Astrocyte of the hippocampus (primary cell): ENCODE results near the gene ANKS6.

Experiments used
- DNase-seq: peaks from one replicate; pipeline ENCODE4 v3.0.0; 2011; ENCODE audit warnings: low read depth, low spot score

The ANKS6 gene

DNA sequence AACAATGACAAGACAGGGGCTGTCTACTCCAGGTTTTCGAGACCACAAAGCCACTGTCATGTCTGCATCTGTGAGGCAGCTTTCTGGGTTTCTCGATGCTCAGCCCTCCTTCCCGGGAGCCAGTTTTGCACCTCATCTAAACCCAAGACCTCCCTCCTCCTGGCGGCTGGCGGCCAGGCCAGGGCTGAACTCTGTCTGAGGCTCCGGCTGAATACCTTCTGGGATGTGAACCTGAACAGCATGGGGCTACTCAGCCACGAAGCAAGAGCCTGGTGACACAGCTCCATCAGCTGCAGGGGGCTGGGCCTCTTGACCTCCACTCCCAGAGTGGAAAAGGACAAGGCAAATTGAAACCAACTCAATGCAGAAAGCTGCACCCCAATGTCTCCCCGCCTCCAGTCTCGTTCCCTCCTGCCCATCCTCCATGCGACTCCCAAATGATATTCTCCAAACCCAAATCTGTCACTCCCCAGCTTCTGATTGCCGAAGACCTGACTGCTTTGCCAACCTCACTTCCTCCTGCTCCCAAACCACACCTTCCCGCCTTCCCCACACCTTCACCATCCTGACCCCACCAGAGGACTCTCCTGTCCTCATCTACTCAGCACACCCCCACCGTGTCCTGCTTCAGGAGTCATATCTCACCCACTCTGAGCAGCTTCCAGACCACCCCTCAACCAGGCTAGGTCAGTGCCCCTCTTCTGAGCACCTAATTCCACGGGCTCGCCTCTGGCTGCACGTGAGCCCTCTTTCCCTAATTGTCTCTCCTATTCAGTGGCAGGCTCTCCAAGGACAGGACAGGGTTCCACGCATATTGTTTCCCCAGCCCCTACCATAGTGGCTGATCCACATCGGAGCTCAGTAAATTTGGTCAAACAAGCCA, 4.5 kb downstream of the ANKS6 start:
- peak; percentile 57 for DNase-seq

DNA sequence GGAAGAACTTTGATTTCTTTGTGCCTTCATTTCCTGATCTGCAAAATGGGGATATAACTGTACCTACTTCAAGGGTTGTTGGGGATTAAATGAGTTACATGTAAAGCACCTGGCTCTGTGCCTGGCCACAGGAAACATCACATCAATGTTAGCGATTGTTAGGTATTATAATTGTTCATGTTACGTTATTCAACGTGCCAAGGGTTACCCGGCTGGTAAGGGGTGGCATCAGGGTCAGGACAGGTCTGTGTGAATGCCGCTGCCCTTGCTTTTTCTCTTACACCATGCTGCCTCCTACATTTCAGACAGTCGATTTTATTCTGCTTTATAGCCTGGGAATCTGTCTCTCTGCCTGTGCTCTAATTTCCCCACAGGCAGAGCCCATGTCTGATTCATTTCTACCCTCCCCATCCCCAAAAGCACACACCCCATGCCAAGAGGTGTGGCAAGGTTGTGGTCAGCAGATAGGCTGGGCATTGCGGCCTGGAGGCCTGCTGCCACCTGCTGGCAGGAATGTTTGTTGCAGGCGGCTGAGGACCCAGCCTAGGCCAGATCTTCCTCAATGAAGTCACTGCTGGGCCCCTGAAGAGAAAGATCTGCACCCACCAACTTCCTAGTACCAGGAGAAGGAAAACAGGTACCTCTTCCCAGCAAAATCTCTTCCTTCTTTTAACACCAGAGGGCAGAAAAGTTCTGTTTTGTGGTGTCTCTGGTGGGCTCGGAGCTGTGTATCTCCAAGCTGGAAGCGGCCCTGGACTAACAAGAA, 5.3 kb downstream of the ANKS6 start:
- peak; percentile 97 for DNase-seq

DNA sequence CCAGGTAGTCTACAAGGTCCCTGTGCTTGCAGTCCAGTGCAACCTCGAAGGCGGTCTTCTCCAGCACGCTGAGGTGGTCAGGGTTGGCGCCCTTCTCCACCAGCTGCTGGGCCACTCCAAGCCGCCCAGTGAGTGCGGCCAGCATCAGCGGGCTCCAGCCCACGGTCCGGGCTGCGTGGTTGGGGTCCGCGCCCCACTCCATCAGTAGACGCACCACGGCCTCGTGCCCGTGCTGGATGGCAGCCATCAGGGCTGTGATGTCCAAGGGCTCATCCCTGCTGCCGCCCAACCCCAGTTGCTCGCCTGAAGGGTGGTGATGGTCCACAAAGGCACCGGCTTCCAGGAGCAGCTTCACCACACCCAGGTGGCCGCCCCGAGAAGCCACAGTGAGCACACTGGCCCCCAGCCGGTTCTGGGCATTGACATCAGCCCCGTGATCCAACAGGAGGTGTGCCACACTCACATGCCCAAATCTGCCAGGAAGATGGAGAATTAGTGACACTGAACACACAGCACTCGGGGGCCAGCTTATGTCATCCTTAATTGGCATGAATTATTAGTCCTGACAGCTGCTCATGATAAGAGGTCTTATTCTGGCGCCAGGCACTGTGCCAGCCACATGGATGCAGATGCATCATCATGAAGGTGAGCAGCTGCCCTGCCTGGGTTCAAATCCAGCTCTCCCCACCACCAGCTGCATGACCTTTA, 6.1 kb downstream of the ANKS6 start:
- no peak for DNase-seq

DNA sequence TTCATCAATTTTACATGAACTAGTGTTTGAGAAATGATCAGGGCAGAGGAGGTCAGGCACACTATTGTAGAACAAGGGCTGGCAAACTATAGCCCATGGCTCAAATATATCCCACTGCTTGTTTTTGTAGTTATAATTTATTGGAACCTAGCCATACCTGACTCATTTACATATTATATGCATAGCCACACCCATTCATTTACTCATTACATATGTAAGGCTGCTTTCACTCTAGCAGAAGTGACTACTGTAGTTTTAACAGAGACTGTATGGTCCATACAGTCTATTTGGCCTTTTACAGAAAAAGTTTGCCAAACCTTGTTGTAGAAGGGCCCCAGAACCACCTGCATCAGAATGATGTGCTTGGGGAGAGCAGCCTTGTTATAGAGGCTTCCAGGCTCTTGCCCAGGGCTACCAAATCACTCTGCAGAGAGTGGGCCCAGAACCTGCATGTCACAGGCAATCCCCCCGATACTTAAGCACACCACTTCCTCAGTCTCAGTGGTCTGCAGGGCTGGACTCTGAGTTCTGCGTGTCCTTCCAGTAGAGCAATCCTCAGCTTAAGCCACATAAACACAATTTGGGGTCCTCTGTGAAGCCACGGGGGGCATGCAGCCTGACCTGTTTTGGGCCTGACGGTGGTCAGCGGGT, 6.7 kb downstream of the ANKS6 start:
- DNase-seq = no peak

DNA sequence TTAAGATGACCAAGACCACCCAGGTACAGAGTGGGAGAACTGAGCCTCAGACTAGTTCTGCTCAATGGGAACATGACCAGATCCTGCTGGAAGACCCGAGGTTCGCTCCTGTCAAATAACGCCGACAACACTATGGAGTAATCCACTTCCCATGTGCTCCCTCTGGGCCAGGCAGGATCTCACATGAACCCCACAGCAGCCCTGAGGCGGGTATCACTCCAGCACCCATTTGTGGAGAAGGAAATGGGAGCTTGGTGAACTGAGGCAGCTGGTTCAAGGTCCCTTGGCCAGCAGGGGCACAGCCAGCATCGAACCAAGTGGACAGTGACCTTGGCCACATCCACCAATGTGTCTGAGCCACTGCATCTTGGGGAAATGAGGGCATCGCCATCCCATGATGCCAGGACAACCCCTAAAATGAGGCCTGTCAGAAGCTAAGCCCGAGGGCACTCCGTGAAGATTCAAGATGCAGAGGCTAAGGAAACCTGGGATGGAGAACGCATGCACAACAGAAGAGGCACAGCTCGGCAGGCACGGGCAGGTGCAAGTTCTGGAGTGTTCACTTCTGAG, 8.5 kb downstream of the ANKS6 start:
- DNase-seq = no peak

DNA sequence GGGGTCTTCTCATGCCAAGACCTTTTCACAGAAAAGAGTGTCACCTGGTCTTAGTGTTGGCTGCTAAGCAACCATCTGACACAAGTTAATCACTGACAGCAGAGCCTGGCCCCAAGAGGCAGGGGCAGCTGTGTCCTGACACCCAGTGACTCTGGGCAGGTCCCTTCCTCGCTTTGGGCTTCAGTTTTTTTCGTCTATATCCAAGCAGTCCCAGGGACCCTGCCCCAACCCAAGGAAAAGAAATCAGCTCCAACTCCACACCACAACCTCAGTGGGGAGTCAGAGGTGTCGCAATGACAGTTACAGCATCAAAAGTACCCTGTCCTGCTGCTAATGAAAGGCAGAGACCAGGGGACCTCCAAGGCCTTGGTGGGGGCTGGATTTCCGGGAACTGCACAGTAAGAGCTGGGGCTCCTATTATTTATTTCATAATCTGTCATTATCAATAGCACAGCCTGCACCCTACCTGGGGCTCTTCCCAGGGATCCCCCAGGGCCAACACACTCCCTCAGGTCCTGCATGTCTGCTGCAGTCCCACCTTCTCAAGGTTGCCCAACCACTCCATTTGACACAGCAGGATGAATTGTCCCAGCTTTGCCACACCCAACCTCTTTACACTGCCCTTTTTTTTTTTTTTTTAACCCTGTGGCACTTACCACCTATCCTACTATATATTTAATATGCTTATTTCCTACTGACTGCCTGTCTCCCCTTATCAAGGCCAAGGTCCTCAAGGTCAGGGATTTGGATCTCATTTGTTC, 9.4 kb downstream of the ANKS6 start:
- no peak for DNase-seq

DNA sequence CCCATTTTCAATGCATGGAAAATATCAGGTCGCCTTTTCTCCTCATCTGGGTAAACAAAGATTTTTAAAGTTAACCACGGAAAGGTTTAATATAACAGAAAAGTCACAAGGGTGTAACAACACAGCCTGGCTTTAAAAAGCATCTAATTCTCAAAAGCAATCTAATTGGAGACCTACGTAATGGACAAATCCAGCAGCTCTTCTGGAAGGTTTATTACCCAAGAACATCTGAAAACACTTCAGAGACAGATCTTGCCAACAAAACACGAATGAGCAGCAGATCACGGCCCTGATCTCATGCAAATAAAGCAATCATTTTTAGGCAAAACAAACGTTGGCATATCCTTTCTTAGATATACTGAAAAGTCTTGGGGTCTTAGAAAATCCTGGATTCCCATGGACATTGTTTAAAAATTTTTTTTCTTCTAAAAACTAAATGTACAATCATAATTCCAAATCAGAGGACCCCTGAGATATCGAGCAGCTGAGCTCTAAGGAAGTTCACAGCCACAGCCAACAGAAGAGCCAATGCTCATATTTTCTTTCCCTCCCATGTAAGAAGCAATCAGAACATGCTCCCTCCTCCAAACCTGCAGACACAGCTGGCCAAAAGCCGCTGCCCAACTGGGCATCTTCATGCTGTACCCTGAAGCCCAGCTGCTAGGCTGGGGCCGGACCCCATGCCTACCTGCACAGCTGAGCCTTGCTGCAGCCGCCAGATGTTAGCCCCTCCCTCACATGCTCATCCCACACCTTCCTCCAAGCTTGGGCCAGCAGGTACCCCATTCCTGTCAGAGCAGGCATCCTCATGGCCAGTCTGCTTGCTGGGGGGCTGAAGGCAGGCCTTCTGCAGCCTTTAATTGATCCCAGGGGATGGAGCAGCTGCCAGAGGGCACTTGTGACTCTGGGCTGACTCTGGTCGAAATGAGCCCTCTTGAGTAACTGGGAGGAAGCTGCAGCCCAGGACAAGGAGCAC, 11.2 kb downstream of the ANKS6 start:
- DNase-seq = no peak

DNA sequence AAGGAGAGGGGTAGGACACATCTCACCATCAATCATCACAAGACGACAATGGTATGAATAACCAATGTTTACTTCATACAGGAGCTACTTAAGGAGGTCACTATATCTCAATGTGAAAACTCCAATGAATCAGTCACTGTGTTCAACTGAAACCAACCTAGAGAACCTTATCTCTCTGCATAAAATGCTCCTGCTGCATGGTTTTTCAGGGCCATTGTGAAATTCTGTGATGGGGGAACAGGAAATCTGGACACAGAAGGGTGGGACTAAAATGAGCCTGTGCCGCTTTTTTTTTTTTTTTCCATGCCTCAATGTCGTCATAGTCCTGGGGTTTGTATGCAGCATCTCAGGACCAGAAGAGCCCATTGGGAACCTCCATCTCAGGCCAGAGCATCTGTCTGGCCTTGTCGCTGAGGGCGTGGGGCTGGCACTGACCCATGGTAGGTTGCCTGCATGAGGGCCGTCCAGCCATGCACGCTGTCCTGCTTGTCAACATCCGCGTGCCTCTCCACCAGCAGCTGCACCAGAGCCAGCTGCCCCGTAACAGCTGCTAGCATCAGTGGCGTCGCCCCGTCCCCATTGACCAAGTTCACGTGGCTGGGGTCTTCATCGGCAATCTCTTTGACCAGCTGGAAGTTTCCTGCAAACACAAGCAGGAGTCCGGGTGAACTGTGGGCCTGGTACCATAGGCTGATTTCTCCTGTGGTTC, 12.7 kb downstream of the ANKS6 start:
- DNase-seq = no peak

DNA sequence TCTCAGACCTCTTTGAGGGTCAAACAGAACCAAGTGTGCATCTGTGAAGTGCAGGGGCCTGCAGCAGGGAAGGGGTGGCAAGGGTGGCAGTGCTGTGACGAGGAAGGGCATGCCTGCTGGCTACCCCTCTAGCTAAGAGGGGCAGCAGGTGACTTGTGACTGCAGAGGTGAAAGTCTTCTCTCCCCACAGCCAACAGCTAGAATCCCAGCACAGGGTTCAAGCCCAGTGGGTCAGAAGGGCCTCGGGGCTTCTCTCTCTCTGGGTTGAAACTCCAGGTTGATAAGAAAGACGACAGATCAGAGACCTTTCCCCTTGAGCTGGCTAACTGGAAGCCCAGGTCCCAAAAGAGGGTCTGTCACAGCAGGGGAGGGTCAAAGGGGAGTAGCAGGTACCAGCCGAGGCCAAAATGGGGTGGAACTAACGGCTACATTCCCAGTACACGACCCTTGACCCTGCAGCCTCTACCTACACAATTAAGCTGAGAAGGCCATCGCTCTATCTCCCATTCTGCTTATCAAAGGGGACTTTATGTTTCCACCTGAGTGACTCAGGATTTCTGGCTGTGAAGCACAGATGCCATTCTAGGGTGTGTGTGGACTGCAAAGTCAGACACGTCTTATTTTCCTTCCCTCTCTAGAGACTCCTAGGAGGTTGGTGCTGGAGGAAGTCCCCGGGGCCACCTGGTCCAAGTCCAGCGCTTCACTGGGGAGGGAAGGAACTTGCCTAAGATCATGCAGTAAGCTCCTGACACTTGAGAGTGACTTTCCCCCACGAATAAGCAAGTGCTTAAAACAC, 14.6 kb downstream of the ANKS6 start:
- DNase-seq = peak; percentile 38

DNA sequence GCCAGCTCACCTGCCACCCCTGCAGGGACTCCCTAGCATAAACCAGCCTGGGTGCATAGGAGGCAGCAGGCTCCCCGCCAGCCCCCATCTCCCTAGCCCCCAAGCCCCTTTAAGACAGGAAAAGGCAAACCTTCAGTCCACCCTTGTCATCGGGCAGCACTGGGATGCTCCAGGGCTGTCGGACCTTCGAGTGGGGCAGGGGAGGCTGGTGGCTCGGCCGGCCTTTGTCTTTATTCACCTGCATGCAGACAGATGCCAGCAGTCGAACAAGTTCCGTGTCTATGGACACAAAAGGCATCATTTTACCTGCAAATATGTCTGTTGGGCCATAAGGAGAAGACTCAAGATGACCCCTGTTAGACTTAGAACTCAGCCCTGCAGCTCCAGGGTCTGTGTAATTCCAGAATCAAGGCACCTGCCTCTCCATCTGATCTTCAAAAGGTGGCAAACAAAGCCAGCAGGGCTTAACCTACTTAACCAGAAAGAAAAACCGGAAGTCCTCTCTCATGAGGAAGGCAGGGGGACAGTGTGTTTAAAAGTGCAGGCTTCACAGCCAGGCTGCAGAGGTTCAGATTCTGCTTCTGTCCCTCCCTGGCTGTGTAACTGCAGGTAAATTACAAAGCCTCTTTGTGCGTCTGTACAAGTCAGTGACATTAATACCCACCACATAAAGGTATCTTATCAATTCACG, 16.2 kb downstream of the ANKS6 start:
- no peak for DNase-seq

DNA sequence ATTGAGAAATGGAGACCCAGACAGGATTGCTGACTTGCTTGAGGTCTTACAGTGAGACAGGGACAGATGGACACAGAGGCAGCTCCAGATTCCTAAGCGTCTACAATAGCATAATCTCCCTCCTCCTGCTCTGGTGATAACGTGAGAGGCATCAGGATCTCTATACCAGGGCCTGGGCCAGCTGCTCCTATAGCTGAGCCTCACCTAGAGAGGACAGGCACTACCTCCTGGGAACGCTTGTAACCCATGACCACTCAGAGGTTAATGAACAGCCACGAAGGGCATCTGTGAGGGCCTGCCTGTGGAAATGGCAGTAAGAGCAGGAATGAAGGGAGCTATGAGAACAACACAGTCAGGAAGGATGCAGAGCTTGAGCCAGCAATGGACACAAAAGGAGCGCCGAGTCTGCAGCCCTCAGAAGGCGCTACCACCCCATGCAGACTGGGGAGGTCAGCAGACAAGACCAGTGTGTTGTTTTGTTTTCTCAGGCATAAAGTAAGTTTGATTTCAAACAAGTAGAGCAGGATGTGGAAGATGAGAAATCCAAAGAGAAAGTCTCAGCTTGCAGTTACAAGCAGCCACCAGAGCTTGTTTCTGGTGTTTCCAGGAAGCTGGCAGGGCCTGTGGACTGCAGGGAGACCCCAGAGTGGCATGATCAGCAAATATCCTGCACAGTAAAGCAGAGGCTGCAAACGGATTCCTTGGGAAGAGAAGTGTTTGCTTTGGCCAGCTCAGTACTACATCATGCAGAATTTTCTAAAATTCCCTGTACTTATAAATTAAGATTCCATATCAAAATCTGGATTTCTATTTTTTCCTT, 17.4 kb downstream of the ANKS6 start:
- peak; percentile 43 for DNase-seq

DNA sequence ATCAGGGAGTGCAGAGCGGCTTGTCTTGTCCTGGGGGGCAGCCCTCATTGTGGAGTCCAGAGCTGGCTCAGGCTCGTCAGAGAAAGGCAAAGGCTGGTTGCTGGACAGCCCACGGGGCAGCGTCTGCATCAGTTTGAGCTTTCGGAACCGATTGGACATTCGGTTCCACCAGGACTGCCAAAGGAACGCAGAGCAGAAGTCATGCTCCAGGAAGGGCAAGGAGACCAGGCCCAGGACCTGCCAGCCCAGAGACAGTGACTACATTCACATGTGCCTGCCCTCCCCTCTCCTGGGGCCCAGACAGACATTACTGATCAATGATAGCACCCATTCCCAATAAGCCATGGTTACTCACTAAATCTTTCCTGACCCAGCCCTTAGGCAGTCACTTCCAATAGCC, 18.1 kb downstream of the ANKS6 start:
- DNase-seq = no peak

DNA sequence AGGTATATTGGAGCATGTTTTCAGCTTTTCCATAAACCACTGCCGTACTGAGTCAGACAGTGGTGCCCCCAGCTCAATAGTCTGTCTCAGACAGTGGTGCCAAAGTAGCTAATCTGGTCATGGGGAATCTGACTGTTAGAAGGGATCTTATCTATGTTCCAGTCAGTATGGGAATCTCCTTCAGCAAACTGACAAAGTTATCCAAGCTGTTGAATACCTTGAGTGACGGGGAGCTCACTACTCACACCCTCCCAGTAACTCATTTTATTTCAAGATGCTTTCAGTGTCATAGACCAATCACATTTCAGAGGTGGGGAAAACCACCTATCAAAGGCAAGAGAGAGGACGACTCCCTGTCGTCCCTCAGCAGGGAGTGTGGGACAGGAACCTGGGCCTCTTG, 18.7 kb downstream of the ANKS6 start:
- DNase-seq = no peak

DNA sequence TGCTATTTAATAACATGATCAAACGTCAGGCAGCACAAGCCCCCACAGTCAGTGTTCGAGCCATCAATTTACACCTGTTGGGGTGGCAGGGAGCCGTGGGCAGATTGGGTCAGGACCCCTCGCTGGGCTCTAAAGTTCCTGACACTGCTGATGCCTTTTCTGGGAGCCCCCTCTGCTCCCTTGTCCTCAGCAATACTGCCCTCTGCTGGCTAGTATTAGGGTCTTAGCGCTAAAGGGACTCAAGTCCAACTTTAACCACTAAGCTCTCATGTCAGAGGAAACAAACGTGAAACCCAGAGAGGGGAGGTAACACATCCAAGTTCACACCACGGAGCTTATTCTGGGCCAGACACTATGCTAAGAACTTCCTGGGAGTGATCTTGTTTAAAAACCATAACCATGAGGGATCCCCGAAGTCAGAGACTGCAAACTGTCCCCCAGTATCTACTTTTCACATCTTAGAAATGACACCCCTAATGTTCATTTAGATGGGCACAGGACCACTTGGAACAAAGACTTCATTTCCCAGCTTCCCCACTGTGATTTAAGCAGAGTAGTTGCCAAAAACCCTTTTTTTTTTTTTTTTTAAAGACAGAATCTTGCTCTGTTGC, 20.4 kb downstream of the ANKS6 start:
- DNase-seq = peak; percentile 82

DNA sequence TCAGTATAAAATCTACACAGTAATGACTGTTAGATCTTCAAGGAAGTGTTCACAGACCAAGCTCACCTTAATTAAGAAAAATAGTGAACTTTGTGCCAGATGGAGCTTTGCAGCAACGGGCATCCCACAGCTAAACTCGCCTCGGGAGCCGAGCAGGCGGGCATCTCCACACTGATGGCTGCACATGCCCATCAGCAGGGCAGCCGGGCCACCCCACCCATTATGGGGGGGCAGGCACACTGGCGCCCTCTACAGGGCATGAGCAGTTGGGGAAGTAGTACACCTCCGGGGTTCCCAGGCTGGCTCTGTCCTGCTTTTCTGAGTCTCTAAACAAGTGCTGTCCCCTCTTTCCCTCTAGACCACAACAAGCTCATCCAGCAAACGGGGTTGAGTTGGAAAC, 21.6 kb downstream of the ANKS6 start:
- peak; percentile 34 for DNase-seq

DNA sequence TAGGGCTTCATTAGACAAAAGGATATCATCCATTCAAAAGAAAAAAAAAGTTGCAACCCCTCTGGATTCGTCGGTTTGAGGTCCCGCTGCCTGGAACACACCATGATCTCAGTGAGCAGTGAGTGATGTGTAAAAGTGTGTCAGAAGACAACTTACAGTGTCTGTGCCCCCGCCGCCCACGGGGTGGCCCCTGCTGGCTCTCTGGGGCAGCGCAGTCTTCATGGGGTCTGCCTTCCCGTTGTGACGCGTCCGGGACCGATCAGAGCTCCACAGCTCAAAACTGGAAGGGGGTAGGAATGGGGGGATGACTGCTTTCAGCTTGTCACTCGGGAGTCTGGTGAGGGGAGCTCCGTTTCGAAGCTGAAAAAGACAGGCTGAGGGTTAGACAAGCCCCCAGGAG, 22.6 kb downstream of the ANKS6 start:
- DNase-seq = no peak
